Activated naive CD4-positive, alpha-beta T cell treated with anti-CD3 and anti-CD28 coated beads, Interleukin-2, amount 50 U/mL, for 72 hours (primary cell): ENCODE results near the gene GPR146. TPM values are rescaled to one million over a fixed set of nuclear protein-coding genes. Genes with fewer than 3 reads are reported as not detected.

Experiments
- ATAC-seq, 2 donors: fragments of 150-1000 bp; cut with Tn5 transposase; 2 replicates each; pipeline ENCODE4 v1.10.0; 2021; ENCODE audit warnings: mild to moderate bottlenecking in 2 of 2, moderate library complexity in 2 of 2
- DNase-seq, 2 donors: peaks; one replicate each; pipeline ENCODE4 v3.0.0; 2021 to 2022; ENCODE audit warnings: low spot score in 2 of 2
- H3K27ac Mint-ChIP-seq, 2 donors: one replicate each; pipeline ENCODE4 v1.8.0; 2022; ENCODE audit warnings: mild to moderate bottlenecking in 2 of 2, mixed read lengths in 2 of 2
- H3K36me3 Mint-ChIP-seq, 2 donors: one replicate each; pipeline ENCODE4 v1.8.0; 2022; ENCODE audit warnings: mixed read lengths in 2 of 2
- H3K9me3 Mint-ChIP-seq, 2 donors: one replicate each; pipeline ENCODE4 v1.8.0; 2022; ENCODE audit warnings: mixed read lengths in 2 of 2
- total RNA-seq, 2 donors: library from RNA; stranded (reverse); gene quantifications; one replicate each; pipeline ENCODE4 v1.2.3, GENCODE V29; 2022

The GPR146 gene
- total RNA-seq, 2 donors from 2014 or later, result 1.6 to 9.3 TPM

DNA sequence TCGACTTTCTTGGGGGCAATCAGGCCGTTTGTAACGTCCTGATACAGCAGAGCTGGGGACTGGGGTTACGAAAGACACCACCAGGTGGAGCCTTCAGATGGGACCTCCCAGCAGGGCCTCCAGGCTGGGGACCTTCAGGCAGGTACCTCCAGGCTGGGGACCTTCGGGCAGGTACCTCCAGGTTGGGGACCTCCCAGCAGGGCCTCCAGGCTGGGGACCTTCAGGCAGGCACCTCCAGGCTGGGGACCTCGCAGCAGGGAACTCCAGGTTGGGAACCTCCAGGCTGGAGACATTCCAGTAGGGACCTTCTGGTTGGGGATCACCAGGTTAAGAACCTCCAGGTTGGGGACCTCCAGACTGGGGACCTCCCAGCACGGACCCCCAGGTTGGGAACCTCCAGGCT lies 23.5 kb upstream of the GPR146 start:
- Mint-ChIP-seq H3K36me3 (peaks cover 19 to 22% of the 10 kb centered on the region in 2 donors), H3K27ac (no peak overlapping the region), H3K9me3 (no peaks in the 10 kb centered on the region)
- peak in 1 of 2 donors; percentile 40 for ATAC-seq
- no peak for DNase-seq

DNA sequence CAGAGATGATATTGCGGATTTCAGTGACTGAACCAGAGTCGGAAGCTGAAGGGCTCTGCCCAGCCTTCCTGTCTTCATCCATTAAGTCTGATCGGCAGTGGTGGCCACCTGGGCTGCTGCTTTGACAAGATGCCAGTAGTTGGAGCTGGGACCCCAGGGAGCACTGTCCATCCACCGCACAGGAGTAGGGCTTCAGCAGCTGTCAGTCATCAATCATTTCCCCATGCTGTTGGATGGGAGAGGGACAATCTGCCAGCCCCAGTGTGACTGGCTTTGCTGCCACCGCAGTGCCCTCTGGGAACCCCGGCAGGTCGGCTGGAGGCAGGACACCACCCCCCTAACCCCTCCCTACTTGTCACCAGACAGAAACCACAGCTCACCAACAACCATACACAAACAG lies 23.0 kb upstream of the GPR146 start:
- Mint-ChIP-seq H3K36me3 (peaks cover 19 to 22% of the 10 kb centered on the region in 2 donors), H3K9me3 (no peaks in the 10 kb centered on the region), H3K27ac (peak overlapping the region in 1 of 2 donors; percentile 29)
- DNase-seq, result no peak
- ATAC-seq, result no peak

DNA sequence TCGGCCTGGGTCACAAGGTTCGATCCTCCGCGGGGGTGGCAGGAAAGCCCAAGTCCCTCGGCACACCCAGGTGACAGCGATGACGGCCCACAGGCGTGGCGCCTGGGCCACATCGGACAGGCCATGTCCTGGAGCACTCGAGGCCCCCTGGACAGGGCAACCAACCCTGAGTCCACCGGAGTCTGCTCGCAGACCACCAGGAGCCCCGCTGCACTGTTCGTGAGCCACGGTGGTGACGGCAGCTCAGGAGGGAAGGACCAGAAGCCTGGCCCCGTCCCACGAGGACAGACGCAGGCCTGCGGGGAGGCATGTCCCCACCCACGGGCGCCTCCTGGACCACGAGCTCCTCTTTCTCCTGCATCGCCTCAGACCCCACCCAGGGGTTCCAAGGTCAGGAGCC lies 22.4 kb upstream of the GPR146 start:
- DNase-seq (no peak), ATAC-seq (no peak)
- Mint-ChIP-seq H3K9me3 (no peaks in the 10 kb centered on the region), H3K27ac (no peak overlapping the region), H3K36me3 (peaks cover 19 to 22% of the 10 kb centered on the region in 2 donors)

DNA sequence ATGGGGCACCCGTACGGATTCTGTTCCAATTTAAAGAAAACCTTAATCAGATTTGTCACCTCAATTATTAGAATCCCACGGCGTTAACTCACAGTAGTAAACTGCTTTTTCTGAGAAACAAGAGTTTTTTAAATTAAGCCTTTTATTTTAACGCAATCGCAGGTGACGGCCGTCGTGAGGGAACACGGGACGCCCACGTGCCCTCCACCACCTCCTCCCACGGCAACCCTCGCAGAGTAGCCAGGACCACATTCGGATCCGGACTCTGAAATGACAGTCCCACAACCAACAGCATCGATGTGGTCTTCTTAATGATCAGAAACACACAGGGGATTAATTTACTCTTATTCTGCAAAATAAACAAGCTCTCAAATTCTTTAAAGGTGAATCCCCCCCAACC lies 22.0 kb upstream of the GPR146 start:
- H3K36me3 Mint-ChIP-seq, result peaks cover 19 to 22% of the 10 kb centered on the region in 2 donors
- ATAC-seq, result no peak
- no peak overlapping the region for H3K27ac Mint-ChIP-seq

DNA sequence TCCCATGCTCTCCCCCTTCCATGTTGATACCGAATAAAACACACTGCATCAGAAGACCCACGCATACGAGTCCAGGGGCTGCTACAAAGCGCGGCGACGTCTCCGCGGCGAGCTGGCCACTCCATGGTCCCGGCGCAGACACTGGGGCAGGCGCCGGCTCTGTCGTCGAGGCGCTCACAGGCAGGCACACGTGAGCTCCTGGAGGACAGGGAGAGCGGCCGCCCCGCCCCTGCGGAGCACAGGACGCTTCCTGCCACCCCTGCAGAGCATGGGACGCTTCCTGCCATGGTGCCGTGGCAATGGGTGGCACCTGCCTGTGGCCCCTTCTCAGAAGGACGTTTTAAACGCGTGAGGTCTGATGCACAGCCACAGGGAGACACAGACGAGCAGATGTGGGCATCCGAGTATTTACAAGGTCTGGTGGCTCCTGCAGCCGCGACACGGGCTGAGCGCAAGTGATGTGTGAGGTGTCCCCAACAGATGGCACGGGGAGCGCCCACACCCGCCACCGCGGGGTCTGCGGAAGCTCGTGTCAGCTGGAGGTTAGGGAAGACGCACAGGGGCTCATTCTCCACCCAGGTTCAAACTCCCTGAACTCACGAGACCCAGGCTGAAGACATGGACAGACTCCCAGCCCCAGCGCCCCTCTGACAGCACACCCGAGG lies 21.4 kb upstream of the GPR146 start:
- no peak overlapping the region for H3K27ac Mint-ChIP-seq
- ATAC-seq (no peak), DNase-seq (no peak)
- no peaks in the 10 kb centered on the region for H3K9me3 Mint-ChIP-seq
- H3K36me3 Mint-ChIP-seq, result peaks cover 19 to 22% of the 10 kb centered on the region in 2 donors

More for the DNA sequence above, 22.0 kb upstream of the GPR146 start:
- DNase-seq, result no peak
- H3K9me3 Mint-ChIP-seq, result no peaks in the 10 kb centered on the region

DNA sequence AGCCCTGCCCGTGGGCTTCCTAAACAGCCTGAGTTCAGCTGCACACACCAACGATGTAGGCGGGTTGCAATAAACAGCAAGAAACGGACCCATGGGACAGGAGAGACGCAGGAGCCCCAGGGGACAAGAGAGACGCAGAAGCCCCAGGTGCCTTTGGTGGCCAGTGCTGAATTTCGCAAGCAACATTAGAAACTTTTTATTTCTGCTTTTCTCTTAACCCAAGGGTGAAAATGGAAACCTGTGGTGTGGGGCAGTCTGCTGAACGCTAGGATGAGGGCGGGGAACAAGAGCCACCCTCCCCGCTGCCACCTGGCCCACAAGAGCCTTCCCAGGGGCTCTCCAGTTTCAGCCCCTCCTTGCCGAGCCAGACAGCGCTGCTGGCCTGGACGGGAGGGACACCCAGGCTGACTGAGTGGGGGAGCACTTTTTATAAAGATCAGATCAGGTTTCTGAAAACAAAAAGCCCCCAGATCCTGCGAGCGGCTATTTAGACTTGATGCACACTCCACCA lies 20.0 kb upstream of the GPR146 start:
- peaks cover 18 to 19% of the 10 kb centered on the region in 2 donors for H3K36me3 Mint-ChIP-seq
- H3K27ac Mint-ChIP-seq, result peak overlapping the region in 1 of 2 donors; percentile 71
- no peaks in the 10 kb centered on the region for H3K9me3 Mint-ChIP-seq
- DNase-seq, result no peak
- ATAC-seq, result no peak

DNA sequence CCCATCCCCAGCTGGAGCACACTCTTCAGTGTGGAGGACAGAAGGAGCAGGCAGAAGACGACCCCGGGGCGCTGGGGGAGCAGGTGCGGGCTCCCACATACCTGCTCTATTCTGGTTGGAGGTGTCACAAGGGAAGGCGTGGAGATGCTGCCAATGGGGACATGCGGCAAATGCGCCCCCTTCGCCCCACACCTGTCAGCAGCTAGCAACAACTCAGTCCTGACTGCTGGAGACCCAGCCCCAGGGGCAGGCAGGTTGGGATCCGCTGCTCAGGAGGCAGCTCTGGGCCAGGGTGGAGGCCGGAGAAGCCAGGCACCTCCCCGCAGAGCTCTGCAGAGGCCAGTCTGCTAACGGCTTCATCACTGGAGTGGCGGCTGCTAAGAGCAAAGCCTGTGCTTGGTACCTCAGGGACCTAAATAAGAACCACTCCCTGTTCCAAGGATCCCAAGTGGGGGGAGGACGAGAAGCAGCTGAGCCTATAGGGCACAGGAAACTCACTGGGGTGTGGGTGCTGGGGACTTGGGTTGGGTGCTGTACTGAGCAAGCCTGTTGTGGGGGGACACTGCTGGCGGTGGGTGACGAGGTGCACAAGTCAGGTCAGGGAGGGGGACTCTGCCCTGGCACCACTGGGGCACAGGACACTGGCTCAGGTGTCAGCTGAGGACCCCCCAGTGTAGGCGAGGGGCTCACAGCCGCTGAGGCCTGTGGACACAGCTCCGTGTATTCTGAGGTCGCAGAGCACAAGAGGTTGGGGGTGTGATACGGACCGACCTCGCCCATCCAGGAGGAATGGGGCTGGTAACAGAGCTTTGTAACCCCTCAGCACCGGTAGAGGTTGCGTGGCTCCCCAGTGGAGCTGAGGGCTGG lies 19.2 kb upstream of the GPR146 start:
- Mint-ChIP-seq H3K36me3 (peaks cover 18 to 19% of the 10 kb centered on the region in 2 donors), H3K9me3 (no peaks in the 10 kb centered on the region), H3K27ac (no peak overlapping the region)
- no peak for DNase-seq
- no peak for ATAC-seq

DNA sequence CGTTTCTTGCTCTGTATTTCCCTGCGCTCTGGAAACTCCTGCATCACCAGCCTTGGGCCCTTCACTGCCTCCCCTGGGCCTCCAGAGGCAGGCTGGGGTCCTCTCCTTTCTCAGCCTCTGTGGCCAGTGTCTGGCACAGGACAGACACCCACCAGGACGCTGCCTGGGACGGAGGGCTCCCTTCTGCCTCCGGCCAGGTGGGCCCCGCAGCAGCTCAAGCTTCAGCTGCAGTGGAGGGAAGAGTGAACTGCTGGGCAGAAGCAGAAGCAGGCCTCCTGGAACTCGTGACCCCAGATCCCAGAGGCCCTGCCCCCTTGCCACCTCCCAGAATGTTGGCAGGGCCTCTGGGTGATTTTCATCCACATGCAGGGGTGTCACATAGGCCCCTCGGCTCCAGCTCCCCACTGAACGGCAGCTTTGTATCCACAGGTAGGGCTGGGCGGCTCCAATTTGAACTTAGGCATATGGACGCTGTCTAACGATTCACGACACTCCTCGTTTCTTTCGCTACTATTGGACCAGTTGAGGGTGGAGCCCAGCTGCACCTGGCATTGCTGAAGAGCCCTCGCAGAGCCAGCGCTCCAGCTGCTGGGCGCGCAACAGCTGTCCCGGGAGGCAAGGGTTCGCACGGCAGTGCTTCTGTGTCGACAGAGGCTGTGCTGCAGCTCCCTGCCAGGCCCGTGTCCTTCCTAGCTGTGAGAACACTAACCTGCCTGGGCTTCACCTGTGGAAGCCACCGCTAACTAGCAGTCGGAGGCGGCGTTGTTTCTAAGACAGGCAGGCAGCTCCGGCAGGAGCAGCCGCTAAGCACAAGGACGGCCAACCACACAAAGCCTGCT lies 18.4 kb upstream of the GPR146 start:
- ATAC-seq (no peak), DNase-seq (no peak)
- Mint-ChIP-seq H3K27ac (peak overlapping the region in 1 of 2 donors; percentile 53), H3K9me3 (no peaks in the 10 kb centered on the region), H3K36me3 (peaks cover 18 to 19% of the 10 kb centered on the region in 2 donors)

DNA sequence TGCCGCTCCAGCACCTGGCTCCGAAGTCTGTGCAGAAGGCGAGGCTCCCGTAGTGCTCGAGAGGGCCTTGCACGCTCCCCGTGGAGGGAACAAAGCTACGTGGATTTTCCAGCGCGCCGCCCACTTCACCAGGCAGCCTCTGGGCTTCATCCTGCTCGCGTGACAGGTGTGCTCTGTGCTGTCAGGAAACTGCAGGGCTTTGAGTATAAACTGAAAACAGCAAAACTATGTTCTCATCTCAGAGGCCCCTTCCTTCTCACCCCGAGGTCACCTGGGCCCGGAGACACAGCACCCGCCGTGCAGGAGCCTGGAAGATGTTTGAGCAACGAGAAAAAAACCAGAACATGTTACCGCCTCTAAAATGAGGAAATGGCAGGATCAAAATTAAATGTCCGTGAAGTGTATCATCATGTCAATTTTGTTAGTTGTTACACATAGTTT lies 17.6 kb upstream of the GPR146 start:
- H3K27ac Mint-ChIP-seq, result peak overlapping the region in 1 of 2 donors; percentile 53
- no peaks in the 10 kb centered on the region for H3K9me3 Mint-ChIP-seq
- peaks cover 13 to 18% of the 10 kb centered on the region in 2 donors for H3K36me3 Mint-ChIP-seq
- ATAC-seq (no peak), DNase-seq (no peak)

DNA sequence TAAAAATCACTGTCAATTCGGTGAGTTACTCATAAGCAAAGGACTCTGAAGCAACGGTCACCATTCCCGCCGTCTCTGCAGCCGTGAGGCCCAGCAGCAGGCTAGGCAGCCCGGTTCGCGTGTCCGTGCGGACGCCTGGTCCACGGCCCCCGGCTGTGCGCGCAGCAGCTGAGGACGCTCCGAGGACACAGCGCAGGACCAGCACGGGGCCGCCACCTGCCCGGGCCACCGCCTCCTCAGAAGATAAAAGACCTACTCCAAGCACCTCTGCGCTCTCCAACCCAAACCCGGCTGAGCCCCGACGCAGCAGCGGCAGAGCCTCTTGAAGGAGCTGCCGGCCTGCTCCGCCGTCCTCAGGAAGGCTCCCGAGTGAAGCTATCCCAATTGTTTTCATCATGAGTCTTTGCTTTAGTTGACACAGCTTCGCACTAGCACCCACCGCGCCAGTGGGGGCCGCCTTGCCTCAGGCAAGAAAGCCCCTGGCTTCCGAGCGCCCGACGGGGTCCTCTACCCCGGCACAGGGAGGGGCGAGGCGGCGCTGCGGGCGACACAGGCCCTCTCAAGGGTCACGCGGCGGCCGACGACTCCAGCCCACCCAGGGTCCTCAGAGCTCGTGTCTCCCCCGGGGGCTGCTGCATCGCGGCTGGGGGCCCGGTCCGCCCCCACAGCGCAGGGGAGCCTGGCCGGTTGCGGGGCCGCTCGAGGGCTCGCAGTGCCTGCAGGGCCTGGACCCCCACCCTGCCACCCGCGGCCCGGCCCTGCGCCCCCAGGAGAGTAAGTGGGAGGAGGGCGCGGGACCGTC lies 16.9 kb upstream of the GPR146 start:
- Mint-ChIP-seq H3K9me3 (no peaks in the 10 kb centered on the region), H3K27ac (no peak overlapping the region), H3K36me3 (peaks cover 9 to 14% of the 10 kb centered on the region in 2 donors)
- DNase-seq (no peak), ATAC-seq (no peak)

DNA sequence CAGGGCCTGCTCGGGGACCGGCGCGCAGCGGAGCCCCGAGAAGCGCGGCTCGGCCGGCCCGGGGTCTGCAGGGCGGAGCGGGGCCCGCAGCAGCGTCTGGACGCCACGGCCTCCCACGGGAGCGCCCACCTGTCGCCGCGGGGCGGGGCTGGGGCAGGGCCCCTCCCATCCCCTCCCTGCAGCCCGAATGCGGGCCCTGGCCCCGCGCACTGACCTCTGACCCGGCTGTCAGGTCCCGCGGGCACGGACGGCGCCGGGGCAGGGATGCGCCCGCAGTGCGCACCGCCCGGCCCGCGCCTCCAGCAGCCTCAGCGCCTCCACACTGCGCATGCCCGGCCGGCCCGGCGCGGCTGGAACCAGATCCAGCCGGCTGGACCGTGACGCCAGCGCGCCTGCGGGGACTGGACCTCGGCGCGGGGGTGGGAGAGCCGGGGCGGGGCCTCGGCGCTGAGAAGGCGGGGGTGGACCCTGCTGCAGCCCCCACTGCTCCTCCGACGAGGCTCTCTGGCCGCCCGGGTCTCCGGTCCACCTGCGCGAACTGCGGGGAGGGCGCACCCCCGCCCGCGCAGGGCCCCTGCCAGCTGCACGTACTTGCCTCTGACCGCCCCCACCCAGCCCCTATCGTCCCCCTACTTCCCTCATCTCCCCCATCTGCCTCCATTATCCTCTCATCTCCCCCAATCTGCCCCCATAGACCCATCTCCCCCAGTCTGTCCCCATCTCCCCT lies 16.1 kb upstream of the GPR146 start:
- Mint-ChIP-seq H3K9me3 (no peaks in the 10 kb centered on the region), H3K27ac (peak overlapping the region in 1 of 2 donors; percentile 81), H3K36me3 (peaks cover 6 to 9% of the 10 kb centered on the region in 2 donors)
- DNase-seq, result peak; percentile 83 to 93
- peak; percentile 86 to 87 for ATAC-seq

DNA sequence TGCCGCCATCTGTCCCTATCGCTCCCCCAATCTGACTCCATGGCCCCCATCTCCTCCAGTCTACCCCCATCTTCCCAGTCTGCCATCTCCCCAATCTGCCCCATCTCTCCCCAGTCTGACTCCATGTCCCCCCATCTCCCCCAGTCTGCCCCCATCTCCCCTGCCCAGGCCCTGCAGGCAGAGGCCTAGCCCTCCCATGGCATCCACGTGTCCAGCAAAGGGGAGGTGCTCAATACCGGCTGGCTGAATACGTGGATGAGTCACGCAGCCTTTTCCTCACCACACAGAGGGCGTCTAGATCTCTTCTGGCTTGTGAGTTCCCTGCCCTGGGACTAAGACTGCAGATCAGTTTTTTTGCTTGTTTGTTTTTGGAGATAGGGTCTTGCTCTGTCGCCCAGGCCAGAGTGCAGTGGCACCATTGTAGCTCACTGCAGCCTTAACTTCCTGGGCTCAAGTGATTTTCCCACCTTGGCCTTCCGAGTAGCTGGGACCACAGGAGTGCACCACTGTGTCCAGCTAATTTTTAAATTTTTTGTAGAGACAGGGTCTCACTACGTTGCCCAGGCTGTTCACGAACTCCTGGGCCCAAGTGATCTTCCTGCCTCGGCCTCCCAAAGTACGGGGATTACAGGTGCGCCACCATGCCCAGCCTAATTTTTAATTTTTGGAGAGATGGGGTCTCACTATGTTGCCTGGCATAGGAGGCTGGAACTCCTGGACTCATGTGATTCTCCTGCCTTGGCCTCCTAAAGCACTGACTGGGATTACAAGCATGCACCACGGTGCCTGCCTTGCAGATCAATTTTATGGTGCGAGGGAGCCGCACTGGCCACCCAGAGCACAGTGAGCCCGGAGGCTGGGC lies 15.3 kb upstream of the GPR146 start:
- peaks cover 0 to 3% of the 10 kb centered on the region in 2 donors for H3K36me3 Mint-ChIP-seq
- no peaks in the 10 kb centered on the region for H3K9me3 Mint-ChIP-seq
- ATAC-seq, result peak; percentile 81 to 92
- H3K27ac Mint-ChIP-seq, result peak overlapping the region; percentile 44 to 81
- DNase-seq, result peak; percentile 59 to 73

DNA sequence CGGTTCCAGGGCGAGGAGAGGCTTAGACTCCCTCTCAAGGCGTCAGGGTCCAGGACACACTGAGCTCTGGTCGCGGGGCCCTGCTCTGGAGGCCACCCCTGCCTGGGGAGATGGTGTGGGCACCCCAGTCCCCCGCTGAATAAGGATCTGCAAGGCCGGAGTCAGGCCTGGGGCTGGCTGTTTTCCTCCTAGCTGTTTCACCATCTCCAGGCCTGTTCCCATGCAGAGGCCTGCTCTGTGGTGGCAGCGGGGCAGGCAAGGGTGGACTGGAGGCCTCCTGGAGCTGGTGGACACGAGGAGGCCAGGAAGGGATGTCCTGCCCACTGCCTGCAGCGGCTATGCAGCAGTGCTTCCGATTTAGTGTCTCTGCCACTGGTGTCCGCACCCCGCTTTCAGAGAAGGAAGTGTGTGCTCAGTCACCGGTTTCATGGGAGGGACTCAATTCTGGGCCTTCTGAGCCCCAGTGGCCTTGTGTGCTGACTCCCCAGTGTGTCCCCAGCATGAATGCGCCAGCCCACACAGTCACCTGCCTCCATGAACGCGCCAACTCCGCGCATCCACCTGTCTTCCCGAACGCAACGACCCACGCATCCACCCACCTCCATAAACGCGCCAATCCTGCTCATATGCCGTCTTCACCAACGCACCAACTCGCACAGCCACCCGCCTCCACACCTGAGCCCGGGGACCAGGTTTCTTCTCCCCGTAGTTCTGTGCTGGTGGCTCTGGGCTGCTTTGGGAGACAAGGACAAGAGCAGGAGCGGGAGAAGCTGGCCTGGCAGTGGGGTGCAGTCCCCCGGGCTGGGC lies 14.5 kb upstream of the GPR146 start:
- DNase-seq (no peak), ATAC-seq (no peak)
- Mint-ChIP-seq H3K27ac (peak overlapping the region in 1 of 2 donors; percentile 81), H3K9me3 (no peaks in the 10 kb centered on the region), H3K36me3 (no peaks in the 10 kb centered on the region)
